HG03354 (cell line): ENCODE results near the gene NBEA.

ENCODE experiments used
- ATAC-seq: cut with Tn5 transposase; IDR thresholded peaks from one replicate; pipeline ENCODE4 v1.9.1; 2021; ENCODE audit warnings: mild to moderate bottlenecking; ENCODE audit not compliant: unreplicated experiment, poor library complexity, severe bottlenecking

NBEA gene

GRCh38 chr13:35457258-35457657 lies 515.2 kb downstream of the NBEA start:
- no peak for ATAC-seq

DNA sequence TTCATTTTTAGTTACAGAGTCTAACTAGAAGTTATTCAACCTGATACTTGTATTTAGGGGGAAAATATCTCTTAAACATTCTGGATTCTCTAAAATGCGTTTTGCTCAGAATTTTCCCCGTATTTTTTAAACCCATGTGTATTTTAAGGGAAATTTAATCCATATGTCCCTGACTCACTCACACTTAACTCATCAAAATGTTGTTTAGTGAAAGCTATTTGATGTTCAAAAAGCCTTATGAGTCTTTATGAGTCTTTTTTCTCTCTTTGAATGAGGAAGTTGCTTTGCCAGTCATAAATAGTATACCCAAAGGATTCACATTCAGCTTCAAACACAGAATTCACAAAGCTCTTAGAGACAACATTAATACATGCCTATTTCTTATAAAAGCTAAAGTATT lies 518.0 kb downstream of the NBEA start:
- ATAC-seq: no peak

GRCh38 chr13:35465371-35465770 lies 523.3 kb downstream of the NBEA start:
- no peak for ATAC-seq

DNA sequence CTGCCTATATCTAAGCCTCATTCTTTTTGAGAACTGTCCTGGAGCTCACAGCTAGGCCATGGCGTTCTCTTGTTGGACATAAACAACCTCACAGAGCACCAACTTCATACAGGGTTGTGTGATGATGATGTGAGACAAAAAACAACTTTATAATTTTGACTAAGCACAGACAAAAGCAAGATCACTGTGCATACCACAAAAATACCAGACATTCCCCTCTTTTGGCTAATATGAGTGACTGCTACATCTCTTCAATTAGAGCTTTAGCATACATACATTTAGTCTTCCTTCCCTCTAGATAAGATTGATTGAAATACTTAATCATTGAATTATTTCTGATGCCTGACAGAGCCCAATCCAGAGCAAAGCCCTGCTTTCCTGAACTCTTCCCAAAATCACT lies 526.1 kb downstream of the NBEA start:
- ATAC-seq: no peak

DNA sequence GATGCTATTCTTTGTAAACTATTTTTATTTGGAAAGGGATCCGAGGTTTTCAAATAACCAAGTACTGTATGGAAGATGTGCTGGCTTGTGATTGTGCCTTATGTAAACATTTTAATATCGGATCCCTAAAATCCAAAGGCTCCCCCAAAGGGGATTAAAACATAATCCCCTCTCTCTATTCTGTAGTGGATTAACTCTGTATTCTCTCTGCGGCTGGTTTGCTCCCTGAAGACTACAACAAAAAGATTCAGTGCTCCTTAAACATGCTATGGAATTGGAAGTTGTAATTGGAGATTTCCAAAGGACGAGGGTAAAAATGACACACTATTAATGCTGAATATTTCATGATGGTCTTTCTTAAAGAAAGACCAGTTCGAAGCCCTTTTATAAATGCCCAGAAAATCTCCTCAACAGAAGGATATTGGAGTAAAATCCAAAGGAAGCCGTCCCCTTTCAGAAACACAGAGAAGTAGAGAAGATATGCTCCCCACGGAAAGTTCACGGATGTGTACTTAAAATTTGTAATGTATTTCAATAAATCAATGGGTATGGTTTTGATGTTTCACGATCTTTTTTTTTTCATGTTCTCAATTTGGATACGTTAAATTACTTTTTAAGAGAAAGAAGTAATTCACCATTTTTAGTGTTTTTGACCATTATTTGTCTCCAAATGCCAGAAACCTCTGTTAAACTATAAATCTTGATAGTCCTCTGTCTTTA lies 527.9 kb downstream of the NBEA start:
- no peak for ATAC-seq

- ATAC-seq: no peak
Measured at GRCh38 chr13:35470671-35471661, 528.9 kb downstream of the NBEA start.

GRCh38 chr13:35471706-35472322 lies 529.7 kb downstream of the NBEA start:
- ATAC-seq: no peak

- no peak for ATAC-seq
Measured at GRCh38 chr13:35472323-35472881, 530.3 kb downstream of the NBEA start.

DNA sequence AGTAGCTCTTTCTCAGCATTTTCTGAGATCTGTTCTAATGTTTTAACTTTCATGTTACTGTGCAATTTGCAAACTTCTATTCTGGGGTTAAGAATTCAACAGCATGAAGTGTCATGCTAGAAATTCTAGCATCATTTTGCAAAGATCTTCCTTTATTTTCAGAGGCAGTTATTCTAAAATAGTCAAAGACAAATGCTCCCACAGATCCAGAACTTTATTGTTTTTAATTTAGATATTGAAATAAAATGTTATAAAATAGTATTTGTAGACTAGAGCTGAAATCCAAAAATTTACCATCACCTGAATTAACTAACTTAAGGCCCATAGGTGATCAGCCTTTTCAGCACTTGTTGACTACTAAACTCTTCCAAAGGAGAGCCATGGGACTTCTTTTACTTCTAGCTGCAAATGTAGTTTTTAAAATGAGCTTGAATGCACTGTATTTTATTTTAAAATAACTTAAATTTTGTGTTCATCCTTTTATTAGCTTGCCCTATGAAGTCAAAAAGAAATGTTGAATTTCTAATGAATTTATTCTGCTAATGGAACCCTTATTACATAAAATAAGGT lies 531.2 kb downstream of the NBEA start:
- ATAC-seq: no peak

- ATAC-seq: no peak
Measured at GRCh38 chr13:35473802-35474201, 531.7 kb downstream of the NBEA start.

- no peak for ATAC-seq
Measured at GRCh38 chr13:35474496-35475211, 532.6 kb downstream of the NBEA start.

DNA sequence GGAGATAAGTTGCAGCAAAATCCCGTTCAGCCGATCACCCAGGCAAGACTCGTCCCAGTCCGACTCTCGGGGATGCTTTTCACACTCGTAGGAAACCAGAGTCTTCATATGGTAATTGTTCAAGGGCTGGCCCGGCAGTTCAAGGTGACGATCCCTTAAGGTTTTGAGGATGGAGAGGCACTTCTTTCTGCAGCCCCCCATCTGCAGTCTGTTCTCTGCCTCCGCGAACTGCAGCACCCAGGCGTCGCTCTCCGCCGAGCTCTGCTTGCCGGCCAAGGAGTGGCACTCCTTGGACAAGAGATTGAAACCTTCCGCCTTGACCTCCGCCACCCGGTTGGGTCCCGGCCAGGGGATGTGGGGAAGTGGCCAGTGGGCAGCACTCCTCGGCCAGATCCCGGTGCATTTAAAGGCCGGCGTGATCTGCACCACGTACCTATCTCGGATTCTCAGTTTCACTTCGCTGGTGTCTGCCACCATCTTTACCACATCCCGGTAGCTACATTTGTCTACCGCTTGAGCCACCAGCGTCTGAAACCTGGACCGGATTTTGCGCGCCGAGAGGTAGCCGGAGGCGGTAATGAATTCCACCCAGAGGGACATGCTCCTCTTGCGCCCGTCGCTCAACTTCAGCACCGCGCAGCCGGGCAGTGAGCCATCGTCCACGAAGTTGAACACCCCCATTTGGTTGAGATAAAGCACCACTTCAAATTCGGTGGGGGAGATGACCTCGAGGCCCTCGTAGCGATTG lies 533.3 kb downstream of the NBEA start:
- no peak for ATAC-seq

DNA sequence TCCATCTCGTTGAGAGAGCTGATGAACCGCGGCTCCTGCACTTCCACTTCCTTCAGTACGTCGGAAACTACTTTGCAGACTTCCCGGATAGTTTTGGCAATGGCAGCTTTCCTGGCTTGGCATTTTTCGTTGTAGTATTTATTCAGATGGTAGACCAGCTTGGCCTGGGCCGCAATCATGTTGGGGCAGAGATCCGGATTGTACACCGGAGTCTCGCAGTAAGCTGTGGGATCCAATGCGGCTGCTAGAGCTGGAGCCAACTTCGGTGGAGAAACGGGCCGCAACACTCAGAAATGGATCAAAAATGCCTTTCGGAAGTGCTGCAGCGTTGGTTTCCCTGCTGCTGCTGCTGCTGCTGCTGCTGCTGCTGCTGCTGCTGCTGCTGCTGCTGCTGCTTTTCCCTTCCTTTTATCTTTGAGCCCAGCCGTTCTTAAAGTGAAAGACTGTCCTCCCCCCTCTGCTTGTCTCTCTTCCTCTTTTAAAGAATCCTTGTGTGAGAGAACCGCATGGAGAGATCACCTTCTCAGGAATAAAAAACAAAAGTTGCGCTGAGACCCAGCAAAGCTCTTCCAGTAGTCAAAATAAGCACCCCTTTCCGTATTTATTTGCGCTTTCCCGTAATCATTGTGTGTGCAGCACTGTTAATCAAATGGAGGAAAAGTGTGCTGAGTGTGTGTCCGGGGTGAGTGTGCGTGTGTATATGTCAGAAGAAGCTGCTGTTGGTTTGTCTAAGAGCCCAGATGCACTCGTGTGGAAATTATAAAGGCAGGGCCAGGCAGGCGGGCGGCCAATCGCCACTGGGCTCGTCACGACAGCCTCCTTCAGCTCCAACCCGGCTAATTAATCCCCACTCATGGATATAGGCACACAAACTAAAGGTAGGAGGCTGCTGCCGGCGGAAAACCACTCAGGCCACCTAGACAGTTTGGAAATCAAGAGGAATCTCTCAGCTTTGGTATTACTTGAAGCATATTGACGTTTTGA lies 534.2 kb downstream of the NBEA start, which contains the start of gene MAB21L1:
Gene MAB21L1 (minus strand): TSS at position 730 of the 984 bp plus-strand sequence. CDS start 551 bp downstream, at position 179.
- no peak for ATAC-seq

- no peak for ATAC-seq
Measured at GRCh38 chr13:35477386-35477946, 535.4 kb downstream of the NBEA start.

- ATAC-seq: no peak
Measured at GRCh38 chr13:35478271-35479037, 536.4 kb downstream of the NBEA start.

- no peak for ATAC-seq
Measured at GRCh38 chr13:35479038-35479492, 537.0 kb downstream of the NBEA start.
